Measurements from ENCODE around the gene PPP2R2B.
"Not testable (repeated sequence)": the region's sequence is repeated elsewhere in the genome, so short reads cannot be mapped to it uniquely, and the experiment has no call there.

The PPP2R2B gene

DNA sequence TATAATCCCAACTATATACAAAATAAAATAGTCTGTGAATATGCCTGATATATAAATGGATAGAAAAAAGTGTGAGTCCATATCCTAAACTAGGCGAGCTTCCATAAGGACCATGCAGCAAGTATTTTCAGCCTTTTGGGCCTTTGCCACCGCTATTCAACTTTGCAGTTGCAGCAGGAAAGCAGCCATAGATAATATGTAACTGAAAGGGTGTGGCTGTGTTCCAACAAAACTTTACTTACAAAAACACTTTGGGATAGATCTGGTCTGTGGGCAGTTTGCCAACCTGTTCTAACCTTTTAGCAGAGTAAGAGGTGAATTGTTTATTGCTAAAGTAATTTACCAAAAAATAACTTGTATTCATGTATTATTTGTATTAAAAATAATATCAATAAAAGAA is 234.8 kb downstream of the PPP2R2B start:
- FAIRE-seq: no peak

DNA sequence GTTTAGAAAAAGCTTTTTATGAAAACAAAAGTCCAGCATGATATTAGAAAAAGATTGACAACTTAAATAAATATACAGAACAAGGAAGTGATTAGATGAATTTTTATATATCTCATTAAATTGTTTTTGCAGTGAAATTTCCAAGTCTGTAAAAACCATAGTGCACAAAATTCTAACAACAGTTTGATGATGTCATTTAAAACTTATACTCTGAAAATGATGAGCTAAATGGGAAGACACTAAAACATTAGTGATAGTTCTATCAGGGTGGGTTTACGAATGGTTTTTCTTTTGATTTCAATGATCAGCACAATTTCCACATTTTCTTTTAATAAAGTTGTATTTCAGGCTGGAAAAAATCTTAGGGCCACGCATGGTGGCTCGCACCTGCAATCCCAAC is 236.1 kb downstream of the PPP2R2B start:
- FAIRE-seq: no peak

DNA sequence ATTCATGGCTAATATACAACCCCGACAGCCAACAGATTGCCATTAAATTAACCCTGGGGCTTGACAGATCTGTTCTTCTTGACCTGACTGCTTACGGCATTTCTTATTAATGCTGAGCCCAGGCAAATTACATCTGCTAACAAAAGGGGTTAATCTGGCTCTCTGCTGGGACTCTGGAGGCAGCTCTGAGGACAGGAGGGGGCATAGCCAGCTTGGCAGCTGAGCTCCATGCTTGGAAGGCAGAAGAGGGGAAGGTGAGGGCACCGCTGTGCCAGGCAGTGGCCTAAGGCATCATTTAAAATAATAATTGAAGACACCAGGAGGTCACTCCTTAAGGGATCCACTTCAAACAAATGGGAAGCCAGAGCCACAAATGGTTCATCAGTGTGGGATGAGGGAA is 236.6 kb downstream of the PPP2R2B start:
- FAIRE-seq: no peak

DNA sequence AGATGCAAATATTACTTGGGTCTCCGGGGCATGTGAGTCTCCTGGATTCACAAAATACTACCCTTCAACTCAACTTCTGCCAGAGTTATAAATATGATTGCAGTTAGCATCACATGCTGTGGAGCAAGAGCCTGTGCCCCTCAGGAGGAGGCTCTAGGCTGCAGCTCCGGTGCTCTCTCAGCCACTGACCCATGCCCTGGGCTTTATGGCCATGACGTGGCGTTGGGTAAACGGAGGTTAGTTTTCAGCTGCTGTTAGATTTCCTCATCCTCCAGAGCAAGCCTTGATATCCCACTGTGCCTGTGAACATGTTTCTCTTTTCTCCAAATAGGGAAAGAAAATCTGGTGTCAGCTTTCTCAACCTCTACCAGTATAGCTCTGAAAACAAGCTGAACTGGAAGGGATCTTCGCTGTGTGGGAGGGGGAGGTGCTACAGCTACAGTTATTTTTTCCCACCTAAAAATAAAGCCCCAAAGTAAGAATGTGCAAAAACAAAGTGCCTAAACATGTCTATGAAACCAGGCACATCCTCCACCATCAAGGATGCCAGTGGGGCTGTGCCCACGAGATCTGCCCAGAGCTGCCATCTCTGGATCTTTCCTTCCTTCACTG is 238.2 kb downstream of the PPP2R2B start:
- FAIRE-seq: no peak

DNA sequence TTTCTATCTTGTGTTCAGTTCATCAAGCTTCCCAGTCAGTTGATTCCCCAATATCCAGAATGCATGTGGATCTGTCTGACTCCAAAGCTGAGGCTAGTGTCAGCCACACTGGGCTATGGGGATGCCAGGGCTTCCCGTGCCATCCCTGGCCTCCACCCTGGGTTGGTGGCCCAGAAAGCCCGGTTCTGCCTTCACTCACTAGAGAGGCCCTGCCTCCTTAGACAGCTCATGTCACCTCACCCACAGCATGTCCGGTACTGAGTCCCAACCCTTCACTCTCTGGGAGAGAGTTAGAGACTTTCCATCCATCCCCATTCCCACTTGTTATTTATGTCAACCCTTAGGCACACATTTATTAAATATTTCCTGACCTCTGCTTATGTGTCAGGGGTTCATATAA is 243.1 kb downstream of the PPP2R2B start:
- no peak for FAIRE-seq

DNA sequence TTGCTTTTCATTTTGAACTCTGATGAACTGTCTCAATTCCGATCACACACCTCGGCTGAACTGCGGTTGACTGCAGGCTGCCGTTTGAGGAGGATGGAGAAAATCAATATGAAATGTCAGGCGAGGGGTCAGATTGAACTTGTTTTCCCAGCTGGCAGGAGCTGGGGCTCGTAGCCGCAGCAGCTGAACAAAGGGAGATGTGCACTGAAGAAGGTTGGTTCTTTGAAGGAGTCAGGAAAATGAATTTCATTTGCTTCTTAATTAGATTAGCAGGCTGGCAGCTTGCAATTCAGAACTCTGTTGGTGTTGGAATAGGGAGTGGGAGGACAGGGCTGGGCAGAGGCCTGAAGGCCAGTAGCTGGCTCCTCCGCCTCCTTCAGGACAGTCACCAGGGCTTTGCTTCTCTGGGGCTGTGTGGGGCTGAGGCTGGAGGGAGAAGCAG is 245.2 kb downstream of the PPP2R2B start:
- no peak for FAIRE-seq

DNA sequence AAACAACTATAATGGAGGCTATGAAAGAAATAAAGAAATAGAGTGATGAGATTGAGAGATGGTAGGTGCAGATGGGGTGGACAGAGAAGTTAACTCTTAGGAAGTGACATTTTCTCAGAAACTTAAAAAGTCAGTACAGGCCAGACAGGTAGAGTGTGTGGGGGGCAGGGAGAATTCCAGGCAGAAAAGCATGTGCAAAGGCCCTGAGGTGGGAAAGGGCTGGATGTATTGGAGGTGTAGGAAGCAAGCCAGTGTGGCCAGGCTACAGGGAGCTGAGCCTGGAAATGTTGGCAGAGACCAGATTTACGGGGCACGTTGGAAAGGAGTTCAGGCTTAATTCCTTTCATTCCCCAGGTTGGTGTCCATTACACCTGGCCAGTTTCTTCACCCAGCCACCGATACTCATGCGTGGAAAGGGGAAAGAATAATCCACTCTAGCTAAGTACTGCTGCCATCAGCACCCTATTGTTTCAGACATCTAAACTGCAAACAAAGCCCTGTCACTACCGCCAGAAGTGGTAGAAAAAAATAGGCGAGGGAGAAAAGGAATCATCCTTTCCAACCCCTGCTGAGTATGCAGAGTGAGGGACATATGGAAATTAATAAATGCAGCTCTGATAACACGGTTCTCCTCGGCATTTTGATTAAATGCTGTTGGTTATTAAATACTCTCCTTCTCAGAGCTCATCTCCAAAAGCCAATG is 245.8 kb downstream of the PPP2R2B start:
- FAIRE-seq: no peak

DNA sequence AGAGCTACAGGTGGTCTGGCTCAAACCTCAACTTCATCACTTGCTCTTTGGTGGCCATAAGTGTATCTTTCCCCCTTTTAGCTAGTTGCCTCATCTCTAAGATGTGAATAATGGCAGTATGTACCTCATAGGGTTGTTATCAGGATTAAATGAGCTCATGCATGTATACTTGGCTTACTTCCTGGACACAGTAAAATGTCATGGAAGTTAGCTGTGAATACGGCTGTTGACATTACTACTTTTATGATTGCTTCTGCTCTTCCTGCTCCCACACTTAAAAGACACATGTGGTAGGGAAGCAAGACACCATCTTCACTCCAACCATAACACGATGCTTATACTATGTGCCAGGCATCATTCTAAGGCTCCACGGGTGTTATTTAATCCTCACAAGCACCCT is 248.1 kb downstream of the PPP2R2B start:
- no peak for FAIRE-seq

DNA sequence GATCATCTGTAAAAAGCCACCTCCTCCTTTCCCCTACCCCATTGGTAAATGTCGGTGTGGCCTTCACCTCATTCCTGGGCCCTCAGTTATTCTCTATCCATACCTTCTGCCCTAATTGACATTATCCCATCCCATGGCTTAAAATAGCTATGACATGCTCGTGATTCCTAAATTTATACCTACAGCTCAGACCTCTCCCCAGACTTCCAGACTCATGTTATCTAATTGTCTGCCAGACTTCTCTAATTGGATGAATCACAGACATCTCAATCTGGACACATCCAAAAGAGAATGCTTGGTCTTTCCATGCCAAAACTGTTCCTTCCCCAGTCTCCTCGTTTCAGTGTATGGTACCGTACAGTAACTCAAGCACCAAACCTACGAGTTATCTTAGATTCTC is 249.6 kb downstream of the PPP2R2B start:
- FAIRE-seq: no peak

DNA sequence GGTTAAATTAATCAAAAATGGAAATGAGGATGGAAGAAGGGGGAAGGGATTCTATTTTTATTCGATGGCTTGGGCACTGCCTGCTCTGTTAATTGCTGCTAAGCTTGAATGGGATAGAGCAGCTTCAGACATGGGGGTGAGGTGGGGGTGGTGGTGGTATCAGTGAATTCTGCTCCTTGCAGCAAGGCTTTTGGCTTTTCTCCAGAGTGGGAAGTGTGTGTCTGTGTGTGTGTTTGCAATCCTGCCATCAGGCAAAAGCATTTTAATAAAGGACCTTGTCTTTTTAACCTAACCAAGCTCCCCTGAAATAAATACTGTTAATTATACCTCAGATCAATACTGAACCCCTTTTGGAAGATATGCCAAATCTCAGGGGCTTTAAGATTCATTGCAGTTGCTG is 251.6 kb downstream of the PPP2R2B start:
- no peak for FAIRE-seq

DNA sequence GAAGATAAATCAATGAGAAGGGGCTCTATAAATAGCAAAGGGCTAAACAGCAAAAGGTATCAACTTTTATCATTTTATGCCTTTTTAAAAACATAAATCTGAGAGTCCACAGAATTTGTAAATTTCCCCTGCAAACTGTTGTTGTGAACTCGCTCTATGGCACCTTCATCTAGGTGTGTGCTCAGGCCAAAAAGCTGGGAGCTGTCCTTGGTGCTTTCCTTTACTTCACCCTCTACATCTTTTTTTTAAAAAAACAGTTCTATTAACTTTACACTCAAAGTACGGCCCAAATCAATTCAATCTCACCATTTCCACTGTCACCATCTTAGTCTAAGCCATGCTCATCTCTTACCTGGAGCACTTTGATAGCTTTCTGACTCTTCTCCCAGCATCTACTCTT is 254.4 kb downstream of the PPP2R2B start:
- FAIRE-seq: no peak

DNA sequence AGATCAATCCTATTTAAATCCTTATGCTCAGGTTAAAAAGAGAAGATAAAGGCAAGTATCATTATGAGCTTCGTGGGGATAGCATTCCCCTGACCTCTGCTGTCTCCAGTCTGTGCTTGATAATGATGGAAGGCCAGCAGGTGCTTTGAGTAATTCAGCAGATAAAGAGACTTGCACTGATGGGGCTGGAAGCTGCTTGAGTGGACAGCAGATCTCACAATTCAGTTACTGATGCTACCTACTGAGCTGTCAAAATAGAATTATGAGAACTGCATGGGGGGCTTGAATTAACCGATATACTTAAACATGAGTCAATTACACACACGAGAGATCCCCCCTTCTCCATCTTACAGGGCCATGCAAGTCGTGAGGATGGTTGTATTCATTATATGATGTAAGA is 254.9 kb downstream of the PPP2R2B start:
- no peak for FAIRE-seq

DNA sequence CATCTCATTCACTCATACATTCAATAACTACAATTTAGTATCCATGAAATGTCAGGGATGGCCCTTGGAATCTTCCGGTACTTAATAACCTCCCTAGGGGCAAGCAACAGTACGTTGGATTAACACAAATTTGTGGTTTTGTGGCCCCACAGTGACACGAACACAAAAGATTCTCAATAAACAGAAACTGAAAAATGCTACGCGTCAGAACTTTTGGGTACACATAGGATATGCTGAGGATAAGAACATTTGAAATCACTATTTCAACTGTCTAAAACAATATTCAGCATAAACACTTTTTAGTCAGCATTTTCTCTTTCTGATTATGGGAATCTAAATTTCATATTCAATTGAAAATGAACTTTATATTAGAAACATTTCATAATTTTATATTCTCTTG is 255.5 kb downstream of the PPP2R2B start:
- FAIRE-seq: no peak

DNA sequence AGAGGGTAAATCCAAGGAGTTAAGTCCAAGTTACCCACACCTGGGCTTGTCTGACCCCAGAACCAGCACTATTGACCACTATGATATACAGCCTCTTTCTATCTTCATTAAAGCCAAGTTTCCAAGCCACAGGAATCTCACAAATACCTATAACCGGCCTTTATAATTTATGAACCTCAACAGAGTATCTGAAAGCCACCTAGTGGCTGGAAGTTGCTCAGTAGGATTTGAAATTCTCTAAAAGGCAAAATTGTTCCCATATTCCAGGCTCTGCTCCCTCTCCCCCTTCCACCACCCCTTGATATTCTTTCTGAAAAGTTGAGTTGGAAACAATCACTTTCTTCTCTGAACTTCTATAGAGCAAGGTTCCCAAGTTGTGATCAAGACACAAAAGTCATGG is 256.2 kb downstream of the PPP2R2B start:
- FAIRE-seq: no peak

DNA sequence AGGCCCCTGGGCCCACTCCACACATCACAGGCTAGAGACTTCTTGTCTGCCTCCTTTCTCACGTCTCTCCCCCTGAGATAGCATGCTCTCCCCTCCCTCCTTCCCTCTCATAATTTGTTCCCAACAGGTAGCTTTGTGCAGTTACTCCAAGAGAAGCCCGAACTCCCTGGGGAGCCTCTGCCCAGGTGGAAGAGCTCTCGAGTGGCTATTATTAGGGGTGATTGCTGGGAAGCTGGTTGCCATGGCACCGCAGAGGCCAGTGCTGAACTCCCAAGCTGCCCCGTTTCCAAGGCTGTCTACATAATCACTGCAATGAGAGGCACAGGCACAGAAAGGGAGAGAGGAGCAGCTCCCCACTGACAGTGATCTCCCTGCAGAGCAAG is 257.9 kb downstream of the PPP2R2B start:
- no peak for FAIRE-seq

DNA sequence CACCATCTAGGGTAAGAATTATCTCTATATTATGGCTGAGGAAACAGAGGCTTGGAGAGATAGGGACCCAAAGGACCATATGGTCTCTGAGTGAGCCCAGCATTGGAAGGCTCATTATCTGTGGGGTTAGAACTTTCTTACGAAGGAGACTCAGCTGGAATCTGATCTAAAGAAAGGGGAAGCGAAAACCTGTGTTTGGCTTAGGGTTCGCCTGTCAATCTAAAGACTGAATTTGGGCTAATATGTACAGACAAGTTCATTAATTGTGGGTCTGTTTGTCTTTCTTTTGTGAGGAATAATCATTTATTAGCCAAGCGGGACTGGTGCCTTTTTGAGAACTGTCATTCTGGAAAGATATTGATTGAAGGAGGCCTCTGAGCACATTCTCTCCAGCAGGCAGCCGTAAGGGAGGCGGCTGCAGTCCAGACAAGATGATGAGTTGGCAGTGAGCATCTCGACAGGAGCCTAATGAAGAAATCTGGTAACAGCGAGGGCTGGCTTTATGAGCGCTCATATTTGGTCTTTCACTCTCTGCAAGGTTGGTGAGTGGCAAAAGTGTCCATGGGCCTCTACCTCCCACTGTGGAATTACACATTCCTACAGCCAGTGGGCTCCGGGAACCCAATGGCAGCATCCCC is 258.4 kb downstream of the PPP2R2B start:
- FAIRE-seq: no peak

DNA sequence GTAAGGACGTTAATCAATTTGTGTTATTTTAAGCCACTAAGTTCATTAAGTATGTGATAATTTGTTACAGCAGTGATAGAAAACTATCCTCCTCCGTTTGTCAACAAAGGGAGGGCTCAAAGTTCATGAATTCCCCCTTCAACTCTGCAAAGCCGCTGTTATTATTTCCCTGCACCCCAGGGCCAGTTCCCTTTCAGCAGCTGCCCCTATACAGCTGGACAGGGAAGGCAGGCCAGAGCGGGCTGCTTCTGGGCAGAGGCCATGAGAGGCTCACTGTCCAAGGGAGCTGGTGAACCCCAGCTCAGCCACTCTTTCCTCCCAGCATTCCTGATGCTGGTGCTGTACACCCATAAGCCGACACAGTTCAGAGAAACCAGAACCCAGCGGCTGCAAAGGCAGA is 260.1 kb downstream of the PPP2R2B start:
- FAIRE-seq: no peak

DNA sequence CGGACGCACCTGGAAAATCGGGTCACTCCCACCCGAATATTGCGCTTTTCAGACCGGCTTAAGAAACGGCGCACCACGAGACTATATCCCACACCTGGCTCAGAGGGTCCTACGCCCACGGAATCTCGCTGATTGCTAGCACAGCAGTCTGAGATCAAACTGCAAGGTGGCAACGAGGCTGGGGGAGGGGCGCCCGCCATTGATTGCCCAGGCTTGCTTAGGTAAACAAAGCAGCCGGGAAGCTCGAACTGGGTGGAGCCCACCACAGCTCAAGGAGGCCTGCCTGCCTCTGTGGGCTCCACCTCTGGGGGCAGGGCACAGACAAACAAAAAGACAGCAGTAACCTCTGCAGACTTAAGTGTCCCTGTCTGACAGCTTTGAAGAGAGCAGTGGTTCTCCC is 268.8 kb downstream of the PPP2R2B start:
- not testable (repeated sequence) for FAIRE-seq

DNA sequence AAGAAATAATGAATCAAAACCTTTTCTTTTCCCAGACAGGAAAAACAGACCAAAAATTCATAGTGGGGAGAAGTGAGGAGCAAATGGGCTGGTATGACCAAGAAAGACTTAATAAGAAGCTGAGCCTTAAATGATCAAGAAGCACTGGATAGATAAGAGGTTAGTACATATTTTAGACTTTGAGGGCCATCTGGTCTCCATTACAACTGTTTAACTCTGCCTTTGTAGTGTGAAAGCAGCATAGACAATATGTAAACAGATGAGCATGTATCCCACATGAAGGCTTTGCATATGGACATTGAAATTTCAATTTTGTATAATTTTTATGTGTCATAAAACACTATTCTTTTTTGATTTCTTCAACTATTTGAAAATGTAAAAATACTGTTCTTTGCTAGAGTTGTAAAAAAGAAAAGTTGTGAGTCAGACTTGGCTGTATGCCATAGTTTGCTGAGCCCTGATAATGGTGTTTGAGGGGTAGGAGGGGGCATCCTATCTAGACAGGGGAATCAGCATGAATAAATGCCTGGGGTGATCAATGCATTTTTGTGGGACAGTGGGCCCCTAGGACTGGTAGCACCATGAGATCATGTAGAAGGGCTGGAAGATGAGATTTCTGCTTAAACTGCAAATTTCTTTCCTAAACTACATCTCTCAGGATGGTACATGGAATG is 270.8 kb downstream of the PPP2R2B start:
- FAIRE-seq: no peak

DNA sequence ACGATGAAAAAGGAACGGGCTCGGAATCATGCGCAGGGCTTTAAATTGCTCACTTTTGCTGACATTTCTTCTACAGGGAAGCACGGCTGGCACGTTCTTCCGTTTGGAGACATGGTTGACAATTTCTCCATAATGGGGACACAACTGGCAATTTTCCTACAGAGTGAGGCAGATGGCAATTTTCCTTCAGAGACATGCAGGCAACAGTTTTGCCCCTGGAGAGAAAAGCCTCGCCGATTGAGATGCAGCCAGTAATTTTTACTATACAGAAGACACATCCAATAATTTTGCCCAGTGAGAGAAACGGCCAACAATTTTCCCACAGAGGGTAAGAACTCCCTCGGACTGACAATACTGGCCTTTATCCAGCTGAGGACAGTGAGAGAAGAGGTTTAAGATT is 271.7 kb downstream of the PPP2R2B start:
- FAIRE-seq: no peak

DNA sequence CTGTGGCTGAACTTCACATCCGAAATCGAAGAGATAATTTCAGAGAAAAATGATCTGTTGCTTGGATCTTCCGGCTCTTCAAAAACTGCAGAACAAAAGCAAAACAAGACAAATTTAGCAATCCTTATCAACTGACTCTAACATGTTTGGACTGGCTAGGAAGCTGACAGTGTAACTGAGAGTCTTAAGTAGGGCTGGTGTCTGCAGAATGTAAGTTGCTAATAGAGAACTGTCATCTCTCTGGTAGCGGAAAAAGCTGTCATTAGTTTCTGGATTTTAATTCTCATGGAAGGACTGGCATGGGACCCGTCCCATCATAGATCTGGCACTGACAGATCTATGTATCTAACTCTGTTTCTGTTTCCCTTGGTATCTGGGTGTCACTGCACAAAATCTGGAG is 278.2 kb downstream of the PPP2R2B start:
- no peak for FAIRE-seq

DNA sequence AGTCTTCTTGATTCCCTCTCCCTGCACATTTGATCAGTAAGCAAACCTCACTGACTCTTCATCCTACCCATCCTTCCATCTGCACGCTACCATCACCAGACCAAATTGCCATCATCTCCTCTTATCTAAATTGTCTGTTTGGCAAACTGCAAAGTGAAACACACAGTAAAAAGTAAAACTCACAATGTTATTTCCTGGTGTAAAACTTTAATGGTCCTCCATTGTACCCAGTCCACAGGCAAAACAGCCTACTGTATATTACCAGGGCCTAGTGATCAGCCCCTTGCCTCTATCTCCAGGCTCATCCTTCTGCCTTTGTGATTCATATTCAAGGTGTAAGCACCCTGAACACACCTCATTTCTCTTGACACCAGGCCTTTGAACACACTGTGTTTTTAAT is 279.3 kb downstream of the PPP2R2B start:
- no peak for FAIRE-seq

DNA sequence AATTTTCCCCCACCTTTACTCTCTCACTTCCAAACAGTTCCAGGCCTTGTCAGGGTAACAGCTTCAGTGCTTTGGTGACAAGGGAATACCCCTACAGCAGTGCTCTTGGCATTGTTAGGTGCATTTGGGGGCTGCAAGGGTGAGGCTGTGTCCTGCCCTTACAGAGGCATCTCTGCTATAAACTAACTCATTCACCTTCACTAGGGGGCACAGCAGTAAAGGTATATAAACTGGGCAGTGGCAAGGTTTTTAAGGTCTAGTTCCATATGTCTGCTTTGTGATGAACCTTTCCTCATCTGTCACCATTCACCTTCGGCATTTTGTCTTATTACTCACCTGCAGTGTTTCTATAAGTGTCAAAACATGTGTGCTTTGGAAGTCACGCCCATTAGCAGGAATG is 283.5 kb downstream of the PPP2R2B start:
- no peak for FAIRE-seq

DNA sequence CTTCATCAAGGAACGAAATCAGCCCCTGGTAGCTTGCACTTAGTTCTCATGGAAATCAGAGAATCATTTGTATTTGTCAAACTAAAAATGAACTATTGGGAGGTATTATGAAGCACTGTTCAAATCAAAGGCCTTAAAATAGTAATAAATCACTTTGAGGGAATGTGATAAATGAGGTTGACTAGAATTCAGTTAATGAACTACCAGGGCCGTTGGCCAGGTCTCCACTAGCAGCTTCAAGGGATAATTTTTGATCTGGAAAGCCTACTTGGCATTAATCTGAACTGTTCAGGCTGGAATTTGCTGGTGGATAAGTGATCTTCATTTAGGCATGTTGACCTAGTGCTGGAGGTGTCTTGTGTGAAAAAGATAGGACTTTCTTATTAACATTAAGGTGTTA is 286.2 kb downstream of the PPP2R2B start:
- no peak for FAIRE-seq

Measured in colon (tissue), 2 donors.